Pancreas (tissue), 10 donors: ENCODE measurements around the gene GATB. TPM values are rescaled to one million over a fixed set of nuclear protein-coding genes. Genes with fewer than 3 reads are reported as not detected.

ENCODE experiments used
- ATAC-seq, 4 donors: fragments of 200-7000 bp; cut with Tn5 transposase; one replicate each; pipeline versions ENCODE4 v1.8.0 to v1.9.1; 2020; ENCODE audit warnings: mild to moderate bottlenecking in 4 of 4, moderate library complexity in 4 of 4
- DNase-seq, 6 donors: peaks; one replicate each; pipeline ENCODE4 v3.0.0-alpha.2; 2020
- FAIRE-seq: peaks from 2 replicates; lab custom pipeline; 2012; peaks lifted over from hg19 to GRCh38; lab: Jason Lieb, UNC
- H3K27ac ChIP-seq, 4 donors: fragments of 200-600 bp; sonication (generic); 1 replicate in 3 of 4; 2 replicates in 1 of 4; pipeline versions ENCODE4 v1.5.0 to v1.8.0; 2020
- H3K27me3 ChIP-seq, 4 donors: fragments of 200-600 bp; one replicate each; pipeline ENCODE4 v1.8.0; 2021
- H3K36me3 ChIP-seq, 3 donors: fragments of 200-600 bp; sonication (generic) in 1 of 3; one replicate each; pipeline versions ENCODE4 v1.5.0 to v1.8.0; 2020 to 2021
- H3K4me1 ChIP-seq, 3 donors: fragments of 200-600 bp; one replicate each; pipeline ENCODE4 v1.8.0; 2021
- H3K4me3 ChIP-seq, 4 donors: fragments of 200-600 bp; sonication (generic) in 2 of 4; one replicate each; pipeline versions ENCODE4 v1.5.0 to v1.8.0; 2020 to 2021
- H3K9me3 ChIP-seq, 4 donors: fragments of 200-600 bp; one replicate each; pipeline ENCODE4 v1.8.0; 2021
- WGBS, 2 donors: extraction: QIAGEN DNeasy Blood & Tissue Kit; methylation state at CpG; one replicate each; pipeline ENCODE4 v1.1.7; 2013; 5-methylcytosine and 5-hydroxymethylcytosine counted together
- intact Hi-C, 3 donors: fragments of 100-400 bp; cut with DNase I; formaldehyde crosslinking; loops; one replicate each; pipeline versions ENCODE4 v1.11.1 to v1.14.2; 2022
- polyA plus RNA-seq, 2 donors: library from polyadenylated mRNA; stranded (reverse); fragments of 200-250 nt; gene quantifications; one replicate each; pipeline ENCODE4 v1.2.3, GENCODE V29; 2013
- total RNA-seq, 6 donors: library from RNA; stranded (reverse); fragmentation: NEBNext Ultra II Directional in 4 of 6; extraction: Animal tissue kit (Norgen Biotek cat#: 25700) in 4 of 6; gene quantifications; one replicate each; pipeline versions ENCODE4 v1.2.1 to v1.2.4, GENCODE V29; 2021 to 2023
- TF ChIP-seq, protein P1 (sequence below), 4 donors: fragments of 200-600 bp; sonication (generic) in 3 of 4; IDR thresholded peaks; one replicate each; pipeline versions ENCODE4 v1.5.0 to v1.8.0; 2021; ENCODE audit warnings: antibody characterized with exemption in 4 of 4
- donor health status: healthy with polysubstance abuse.
- donor health status: DM: no; HTN: no; CAD: no; lungs with moderate emphysema.
- donor health status: DM: no; HTN: no; CAD: no.
- donor health status: control.
- donor health status: control.
- donor health status: Bipolar disorder and iron deficiency.
- donor health status: DM: yes; HTN: yes; CAD: no.
- donor health status: DM: no; HTN: no; CAD: no.
- donor health status: DM: no; HTN: no; CAD: no.
- donor health status: DM: yes; HTN: yes; CAD: no.

GATB gene
- total and polyA plus RNA-seq, 8 donors: 1.8 to 10.0 (median 6.5) TPM

- Histone ChIP-seq H3K27me3 (peaks cover 0 to 3% (median 0%) of the 10 kb centered on the region in 4 donors), H3K9me3 (no peaks in the 10 kb centered on the region), H3K4me3 (no peak overlapping the region), H3K36me3 (no peaks in the 10 kb centered on the region), H3K4me1 (no peaks in the 10 kb centered on the region), H3K27ac (no peak overlapping the region)
- FAIRE-seq (no peak), ATAC-seq (no peak), DNase-seq (no peak)
- intact Hi-C loops: no loop called here
- WGBS, 2 donors: 86 to 98% methylated on average over 2 of the region's 2 CpGs
- TF ChIP-seq, protein P1, sequence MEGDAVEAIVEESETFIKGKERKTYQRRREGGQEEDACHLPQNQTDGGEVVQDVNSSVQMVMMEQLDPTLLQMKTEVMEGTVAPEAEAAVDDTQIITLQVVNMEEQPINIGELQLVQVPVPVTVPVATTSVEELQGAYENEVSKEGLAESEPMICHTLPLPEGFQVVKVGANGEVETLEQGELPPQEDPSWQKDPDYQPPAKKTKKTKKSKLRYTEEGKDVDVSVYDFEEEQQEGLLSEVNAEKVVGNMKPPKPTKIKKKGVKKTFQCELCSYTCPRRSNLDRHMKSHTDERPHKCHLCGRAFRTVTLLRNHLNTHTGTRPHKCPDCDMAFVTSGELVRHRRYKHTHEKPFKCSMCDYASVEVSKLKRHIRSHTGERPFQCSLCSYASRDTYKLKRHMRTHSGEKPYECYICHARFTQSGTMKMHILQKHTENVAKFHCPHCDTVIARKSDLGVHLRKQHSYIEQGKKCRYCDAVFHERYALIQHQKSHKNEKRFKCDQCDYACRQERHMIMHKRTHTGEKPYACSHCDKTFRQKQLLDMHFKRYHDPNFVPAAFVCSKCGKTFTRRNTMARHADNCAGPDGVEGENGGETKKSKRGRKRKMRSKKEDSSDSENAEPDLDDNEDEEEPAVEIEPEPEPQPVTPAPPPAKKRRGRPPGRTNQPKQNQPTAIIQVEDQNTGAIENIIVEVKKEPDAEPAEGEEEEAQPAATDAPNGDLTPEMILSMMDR (IDR thresholded peaks at IDR 0.05): no peak
Observed at GRCh38 chr4:151786158-151786495, 25.3 kb upstream of the GATB start.

- WGBS, 2 donors: 71 to 74% methylated on average over 5 of the region's 5 CpGs
- H3K36me3 ChIP-seq: no peaks in the 10 kb centered on the region
- H3K4me3 ChIP-seq: no peak overlapping the region
- FAIRE-seq (no peak), ATAC-seq (no peak), DNase-seq (no peak)
- H3K9me3 ChIP-seq: no peaks in the 10 kb centered on the region
- intact Hi-C loops: no loop called here
- no peaks in the 10 kb centered on the region for H3K4me1 ChIP-seq
- H3K27me3 ChIP-seq: peaks cover 0 to 3% (median 0%) of the 10 kb centered on the region in 4 donors
- H3K27ac ChIP-seq: no peak overlapping the region
- TF ChIP-seq, protein P1 (IDR thresholded peaks at IDR 0.05): no peak
Observed at GRCh38 chr4:151785484-151786157, 24.8 kb upstream of the GATB start.

DNA sequence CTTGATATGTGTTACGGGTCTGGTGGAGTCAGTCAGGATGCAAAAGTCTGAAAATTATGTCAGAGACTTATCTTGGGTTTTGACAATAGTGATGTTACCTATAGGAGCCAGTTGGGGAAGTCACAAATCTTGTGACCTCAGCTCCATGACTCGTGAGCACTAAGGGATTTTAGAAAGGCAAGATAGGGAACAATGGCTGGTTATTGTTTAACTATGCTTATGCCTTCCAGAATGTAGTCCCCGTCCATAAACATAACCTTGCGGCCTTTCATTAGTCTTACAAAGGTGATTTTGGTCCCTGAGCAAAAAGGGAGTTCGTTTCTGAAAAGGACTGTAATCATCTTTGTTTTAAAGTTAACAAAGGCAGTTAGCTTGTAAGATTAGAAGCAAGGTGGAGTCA, 23.9 kb upstream of the GATB start:
- H3K4me3 ChIP-seq: no peak overlapping the region
- H3K36me3 ChIP-seq: no peaks in the 10 kb centered on the region
- DNase-seq: no peak
- no peaks in the 10 kb centered on the region for H3K9me3 ChIP-seq
- H3K4me1 ChIP-seq: no peaks in the 10 kb centered on the region
- ATAC-seq: no peak
- FAIRE-seq: no peak
- peaks cover 0 to 3% (median 0%) of the 10 kb centered on the region in 4 donors for H3K27me3 ChIP-seq
- intact Hi-C loops: no loop called here
- 28% methylated on average over 5 of the region's 5 CpGs for WGBS, 2 donors
- TF ChIP-seq, protein P1 (IDR thresholded peaks at IDR 0.05): no peak
- H3K27ac ChIP-seq: no peak overlapping the region

GRCh38 chr4:151783867-151784266, 23.1 kb upstream of the GATB start:
- ATAC-seq (no peak), FAIRE-seq (no peak), DNase-seq (no peak)
- TF ChIP-seq, protein P1 (IDR thresholded peaks at IDR 0.05): no peak
- Histone ChIP-seq H3K27me3 (peaks cover 0 to 2% (median 0%) of the 10 kb centered on the region in 4 donors), H3K4me3 (no peak overlapping the region), H3K4me1 (no peaks in the 10 kb centered on the region), H3K36me3 (no peaks in the 10 kb centered on the region), H3K27ac (no peak overlapping the region), H3K9me3 (no peaks in the 10 kb centered on the region)
- intact Hi-C loops: no loop called here

GRCh38 chr4:151782296-151782695, 21.5 kb upstream of the GATB start:
- TF ChIP-seq, protein P1 (IDR thresholded peaks at IDR 0.05): no peak
- H3K9me3 ChIP-seq: no peaks in the 10 kb centered on the region
- DNase-seq: no peak
- no peaks in the 10 kb centered on the region for H3K36me3 ChIP-seq
- intact Hi-C loops: no loop called here
- ATAC-seq: no peak
- H3K4me1 ChIP-seq: no peaks in the 10 kb centered on the region
- no peaks in the 10 kb centered on the region for H3K27me3 ChIP-seq
- 62 to 68% methylated on average over 1 of the region's 1 CpG for WGBS, 2 donors
- no peak overlapping the region for H3K4me3 ChIP-seq
- FAIRE-seq: no peak
- no peak overlapping the region for H3K27ac ChIP-seq
